Femur (tissue), 1 donor: ENCODE measurements around the gene NPHP4.
"Not testable (repeated sequence)": the region's sequence is repeated elsewhere in the genome, so short reads cannot be mapped to it uniquely, and the experiment has no call there.

Experiments
- DNase-seq: peaks from one replicate; pipeline ENCODE4 v3.0.0-alpha.2; 2017

Gene NPHP4

DNA sequence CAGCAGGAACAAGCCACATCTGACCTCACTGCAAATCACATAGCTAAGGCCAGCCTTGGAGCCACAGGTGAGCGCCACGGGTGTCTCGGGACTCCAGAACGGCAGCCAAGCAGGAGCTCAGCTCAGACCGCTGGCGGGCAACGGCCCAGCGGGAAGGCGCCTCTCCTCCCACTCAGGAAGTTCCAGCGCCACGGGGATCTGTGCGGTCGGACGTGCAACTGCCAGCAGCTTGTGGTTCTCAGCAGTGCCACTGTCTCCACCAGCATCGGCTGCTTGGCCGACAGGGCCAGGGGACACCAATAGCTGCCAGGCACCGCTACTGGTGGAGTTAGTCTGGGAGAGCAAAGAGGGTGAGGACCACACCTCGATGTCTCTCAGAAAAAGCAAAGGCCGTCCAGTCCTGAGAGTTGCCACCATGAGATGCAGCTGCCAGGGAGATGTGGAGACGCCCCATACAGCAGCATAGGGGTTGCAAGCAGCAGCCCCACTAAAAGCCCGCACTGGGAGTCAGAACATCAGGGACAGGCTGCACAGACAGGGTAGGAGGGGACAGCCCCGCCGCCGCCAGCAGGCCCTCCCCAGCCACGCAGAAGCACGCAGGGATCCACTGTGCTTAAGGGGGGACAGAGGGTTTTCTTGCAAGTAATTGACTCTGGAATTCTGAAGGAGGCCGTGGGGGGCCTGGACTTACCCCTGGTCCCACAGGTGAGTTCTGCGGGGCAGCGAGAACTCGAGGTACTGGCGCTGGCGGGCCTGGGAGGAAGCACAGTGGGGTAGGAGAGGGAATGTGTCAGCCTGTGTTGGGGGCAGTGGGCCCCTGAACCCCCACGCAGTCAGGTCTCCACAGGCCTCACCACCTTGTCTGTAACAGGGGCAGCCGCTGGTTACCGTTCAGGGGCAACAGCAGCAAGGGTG, 83.5 kb downstream of the NPHP4 start:
- no peak for DNase-seq

DNA sequence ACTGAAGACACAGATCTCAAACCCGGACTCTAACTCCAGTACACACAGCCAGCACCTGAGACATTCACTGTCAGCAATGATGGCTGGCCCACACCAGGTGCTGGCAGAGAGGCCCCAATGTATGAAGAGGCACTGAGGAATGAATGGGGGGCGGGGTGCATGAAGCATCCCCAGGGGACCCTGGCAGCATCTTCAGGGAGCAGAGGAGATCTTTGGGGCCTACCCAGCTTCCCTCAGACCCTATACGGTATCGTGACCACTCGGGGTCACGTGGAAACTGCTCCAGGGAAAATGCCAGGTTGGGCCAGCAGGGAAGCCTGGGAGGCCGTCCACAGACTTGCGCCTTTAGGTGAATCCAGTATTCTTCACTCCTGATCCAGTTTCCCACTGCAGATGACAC, 84.3 kb downstream of the NPHP4 start:
- DNase-seq, result no peak

DNA sequence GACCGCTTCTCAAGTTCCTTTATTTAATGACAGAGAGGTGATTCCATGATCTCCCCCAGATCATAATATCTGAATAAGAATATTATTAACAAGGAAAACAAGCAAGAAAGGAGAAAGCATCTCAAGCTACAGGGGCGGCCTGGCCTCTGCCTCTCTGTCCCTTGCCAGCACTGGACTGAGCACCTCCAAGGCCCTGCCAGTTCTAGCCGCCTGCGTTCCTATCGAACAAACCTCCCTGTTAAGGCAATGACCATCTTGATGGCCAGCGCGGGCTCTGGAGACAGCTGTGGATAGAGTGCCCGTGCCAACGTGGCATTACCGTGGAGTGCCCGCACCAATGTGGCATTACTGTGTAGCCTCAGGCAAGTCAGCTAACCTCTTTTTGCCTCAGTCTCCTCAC, 84.8 kb downstream of the NPHP4 start:
- DNase-seq, result no peak

DNA sequence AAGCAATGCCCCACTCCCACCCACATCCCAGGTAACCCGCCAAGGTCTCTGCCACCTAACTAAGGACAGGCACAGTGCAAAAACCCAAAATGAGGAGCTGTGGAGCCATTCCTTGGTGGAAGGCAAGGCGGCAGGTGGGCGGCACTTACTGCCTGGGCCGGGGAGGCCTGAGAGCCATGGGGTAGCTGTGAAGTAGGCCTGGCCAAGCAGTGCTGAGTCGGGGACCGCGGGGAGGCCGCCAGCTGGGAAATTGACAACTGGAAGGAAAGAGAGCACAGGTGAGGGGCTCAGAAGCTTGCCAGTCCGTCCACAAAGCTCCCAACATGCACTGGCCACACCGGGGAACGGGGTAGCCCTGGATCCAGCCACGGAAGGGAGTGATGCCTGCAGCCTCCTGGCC, 85.3 kb downstream of the NPHP4 start:
- no peak for DNase-seq

DNA sequence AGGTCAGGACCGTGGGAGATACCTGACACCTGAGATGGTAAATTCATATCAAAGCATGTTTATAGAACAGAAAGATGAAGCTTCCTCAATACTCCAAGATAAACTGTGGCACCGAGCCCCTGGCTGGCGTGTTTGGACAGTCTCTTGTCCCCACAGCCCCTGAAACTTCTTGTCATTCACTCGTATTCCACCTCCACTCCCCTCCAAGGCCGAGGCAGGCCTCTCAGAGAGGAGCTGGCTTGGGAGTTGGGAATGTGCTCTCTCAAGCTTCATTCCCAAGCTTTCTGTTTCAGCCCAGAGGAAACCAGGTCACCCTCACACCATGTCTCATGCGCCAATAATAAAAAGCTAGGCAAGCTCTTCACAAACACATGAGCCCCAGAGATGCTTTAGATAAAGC, 86.1 kb downstream of the NPHP4 start:
- no peak for DNase-seq

DNA sequence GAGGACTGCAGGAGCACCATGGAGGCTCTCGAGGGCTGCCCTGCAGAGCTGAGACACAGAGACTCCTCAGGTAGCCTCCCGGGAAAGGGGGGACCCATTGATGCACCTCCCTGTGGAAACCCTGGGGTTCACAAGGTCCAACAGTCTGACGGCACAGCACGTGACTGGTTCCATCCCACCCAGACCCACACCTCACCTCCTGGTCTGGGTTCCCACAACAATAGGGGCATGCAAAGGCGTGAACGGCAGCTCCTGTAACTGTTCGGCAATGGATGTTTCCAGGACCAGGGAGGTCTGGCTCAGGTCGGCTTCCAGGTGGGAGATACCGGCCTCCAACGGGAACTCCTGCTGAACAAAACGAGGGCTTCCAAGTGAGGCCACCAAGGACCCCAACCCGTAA, 86.8 kb downstream of the NPHP4 start:
- no peak for DNase-seq

DNA sequence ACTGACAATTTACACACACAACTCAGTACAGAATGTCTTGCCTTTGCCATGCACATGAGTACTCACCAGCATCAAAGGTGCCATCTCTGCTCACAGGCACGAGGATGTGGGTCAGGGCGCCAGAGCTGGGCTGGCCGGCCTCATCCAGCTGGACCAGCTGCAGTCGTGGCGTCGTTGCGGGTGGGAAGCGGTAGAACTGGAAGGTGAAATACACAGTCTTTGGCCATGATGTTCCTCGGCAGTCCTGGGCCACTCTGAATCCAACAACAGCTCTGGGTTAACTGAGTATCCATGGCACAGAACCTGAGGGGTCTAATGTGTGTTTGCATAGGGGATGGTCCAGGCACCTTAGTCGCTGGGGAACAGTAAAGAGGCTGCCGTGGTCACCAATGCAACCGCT, 87.7 kb downstream of the NPHP4 start:
- no peak for DNase-seq

DNA sequence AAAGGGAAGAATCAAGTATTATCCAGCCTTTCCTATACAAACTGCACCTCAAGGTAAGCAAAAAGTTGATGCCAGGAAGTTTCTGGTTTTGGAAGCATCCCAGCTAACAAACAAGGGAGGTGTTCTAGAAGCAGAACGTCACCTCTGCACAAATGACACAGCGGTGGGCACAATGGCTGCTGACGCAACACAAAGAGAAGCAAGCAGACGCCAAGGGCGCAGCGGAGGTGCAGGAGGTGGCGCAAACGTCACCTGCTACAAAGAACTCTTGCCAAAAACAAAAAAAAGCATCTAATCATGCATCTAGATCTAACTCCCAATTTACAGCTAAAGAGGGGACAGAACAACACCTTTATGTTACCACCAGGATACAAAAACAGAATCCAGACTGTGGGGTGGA, 88.5 kb downstream of the NPHP4 start:
- DNase-seq, result no peak

DNA sequence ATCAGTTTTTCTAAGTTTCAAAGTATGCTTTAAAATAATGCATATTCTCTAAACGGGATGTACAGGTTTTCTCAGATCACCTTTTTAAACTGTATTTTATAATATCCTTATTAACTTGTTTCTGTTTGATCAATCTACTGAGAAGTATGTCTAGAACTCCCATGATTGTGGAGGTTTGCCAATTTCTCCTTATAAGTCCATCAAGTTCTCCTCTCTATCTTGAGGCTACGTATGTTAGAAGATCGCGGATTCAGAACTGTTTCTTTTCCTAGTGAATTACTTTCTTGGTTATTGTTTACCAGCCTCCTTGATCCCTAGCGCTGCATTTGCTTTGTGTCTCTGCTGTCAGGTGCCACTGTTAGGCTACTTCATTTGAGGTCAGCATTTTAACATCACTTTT, 89.2 kb downstream of the NPHP4 start:
- no peak for DNase-seq

DNA sequence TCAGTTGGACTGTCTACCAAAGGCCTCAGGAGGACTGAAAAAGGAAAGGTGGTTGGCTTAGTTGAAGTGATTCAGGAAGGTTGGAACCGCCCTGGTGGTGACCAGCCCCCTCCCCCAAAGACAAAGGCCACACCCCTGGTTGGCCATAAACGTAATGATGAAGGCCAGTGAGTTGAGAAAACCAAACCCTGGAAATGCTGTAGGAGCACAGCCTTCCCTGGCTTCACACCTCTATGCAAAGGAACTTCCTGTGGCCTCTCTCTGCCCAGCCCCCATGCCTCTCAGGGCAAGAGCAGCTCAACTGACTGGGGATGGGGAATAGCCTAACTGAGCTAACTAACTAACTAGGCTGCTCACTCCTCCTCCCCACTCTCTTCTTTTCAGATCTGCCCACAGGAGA, 90.4 kb downstream of the NPHP4 start:
- DNase-seq, result no peak

DNA sequence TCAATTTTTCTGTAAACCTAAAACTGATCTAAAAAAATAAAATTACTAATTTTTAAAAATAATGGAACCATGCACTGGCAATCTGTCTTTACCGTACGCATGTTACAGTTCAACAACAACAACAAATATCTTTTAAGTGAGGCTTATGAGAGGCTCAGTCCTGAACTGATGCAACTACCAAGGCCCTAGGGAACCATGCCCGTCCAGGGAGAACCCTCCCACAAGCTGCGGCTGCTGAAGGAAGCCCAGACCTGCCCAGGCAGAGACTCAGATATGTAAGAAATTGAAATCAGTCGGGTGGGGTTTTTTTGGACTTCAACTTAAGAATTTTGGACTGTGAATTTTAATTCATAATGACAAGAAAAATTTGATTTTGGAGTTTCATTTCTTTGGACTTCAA, 91.1 kb downstream of the NPHP4 start:
- no peak for DNase-seq

DNA sequence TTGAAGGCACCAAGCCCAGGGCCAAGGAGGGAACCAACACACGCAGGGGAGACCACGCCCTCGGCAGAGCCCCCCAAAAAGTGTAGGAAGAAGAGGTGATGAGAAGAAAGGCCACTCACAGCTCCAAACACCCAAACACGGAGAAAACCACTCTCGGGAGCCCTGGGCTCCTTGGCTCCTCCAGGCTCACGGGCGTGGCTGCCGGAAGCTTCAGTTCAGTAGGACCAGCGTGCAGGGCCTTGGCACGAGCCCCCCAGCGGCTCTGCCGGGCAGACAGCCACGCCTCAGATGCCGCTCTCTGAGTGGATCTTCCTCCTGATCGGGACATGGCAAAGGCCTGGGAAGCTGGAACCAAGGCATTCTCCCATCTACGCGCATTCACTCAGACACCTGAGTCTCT, 94.0 kb downstream of the NPHP4 start:
- DNase-seq, result no peak

DNA sequence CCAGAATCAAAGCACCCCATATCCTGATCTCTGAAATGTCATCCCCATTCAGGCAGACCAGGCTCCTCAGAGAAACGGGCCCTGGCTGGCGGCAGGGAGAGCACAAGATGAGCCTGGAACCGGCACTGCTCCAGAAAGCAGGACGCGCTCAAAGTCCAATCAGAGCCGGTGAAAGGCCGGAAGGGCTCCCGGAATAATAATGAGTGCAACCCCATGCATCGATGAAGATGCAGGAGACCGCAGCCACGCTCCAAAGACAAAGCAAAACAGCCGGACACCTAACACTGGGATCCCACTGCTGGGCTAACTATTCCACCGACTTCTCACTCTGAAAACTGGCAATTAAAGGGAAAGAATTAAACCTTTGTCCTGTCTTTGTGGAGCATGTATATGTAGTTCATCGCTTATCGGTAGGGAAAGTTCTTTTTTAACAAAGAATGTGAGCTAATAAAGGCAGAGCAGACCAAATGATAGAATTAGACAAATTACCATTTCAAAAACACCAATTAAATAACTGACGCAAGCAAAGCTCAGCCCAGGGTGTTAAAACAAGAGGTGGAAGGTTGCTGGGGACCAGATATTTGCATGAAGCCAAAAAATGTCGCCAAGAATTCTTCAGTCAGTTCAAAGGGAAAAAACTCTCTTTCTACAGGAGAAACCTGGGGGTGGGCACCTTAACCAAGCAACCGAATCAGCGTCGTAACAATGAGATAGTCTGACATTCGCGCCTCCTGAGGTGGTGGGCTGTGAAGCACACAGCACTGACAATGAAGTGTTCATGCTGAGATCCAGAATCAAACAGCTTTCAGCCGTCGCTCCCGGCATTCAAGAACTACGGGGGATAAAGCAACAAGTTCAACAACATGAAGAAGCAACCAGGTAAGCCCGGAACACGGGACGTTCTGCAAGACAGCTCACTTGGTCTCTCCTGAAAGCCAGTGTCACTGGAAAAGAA, 95.2 kb downstream of the NPHP4 start:
- no peak for DNase-seq

DNA sequence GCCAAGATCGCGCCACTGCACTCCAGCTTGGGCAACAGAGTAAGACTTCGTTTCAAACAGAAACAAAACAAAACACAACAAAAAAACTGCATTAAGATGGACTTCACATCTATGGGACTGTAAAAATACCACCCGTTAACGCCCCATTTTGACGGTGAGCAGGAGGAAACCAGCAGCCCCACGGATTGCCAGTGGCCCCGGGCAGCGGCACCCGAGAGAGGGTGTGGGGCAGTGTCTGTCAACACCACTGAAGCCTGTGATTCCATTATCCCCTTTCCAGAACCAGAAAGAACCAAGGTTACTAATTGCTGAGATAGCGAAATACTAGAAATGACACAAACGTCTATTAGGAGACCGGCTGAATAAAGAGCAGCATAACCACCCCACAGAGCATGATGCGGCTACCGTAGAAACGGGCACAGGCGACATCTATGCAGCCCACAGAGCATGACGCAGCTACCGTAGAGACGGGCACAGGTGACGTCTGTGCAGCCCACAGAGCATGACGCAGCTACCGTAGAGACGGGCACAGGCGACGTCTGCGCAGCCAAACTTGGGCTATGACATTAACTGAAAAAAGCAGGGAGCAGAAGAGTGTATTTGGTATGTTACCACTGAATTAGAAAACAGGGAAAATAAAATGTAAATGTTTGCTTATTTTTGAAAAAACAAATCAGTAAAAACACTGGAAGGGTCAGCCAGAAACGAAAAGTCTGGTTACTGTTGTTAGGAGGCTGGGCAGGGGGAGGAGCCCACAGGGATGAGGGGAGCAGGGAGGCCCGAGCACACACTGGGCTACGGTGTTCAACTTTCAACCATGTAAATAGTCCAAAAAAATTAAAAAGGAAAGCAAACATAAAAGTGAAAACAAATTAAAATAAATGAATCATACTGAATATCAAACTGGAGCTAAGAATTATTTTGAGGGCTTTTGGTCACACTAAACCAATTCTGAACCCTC, 96.5 kb downstream of the NPHP4 start:
- DNase-seq, result no peak

DNA sequence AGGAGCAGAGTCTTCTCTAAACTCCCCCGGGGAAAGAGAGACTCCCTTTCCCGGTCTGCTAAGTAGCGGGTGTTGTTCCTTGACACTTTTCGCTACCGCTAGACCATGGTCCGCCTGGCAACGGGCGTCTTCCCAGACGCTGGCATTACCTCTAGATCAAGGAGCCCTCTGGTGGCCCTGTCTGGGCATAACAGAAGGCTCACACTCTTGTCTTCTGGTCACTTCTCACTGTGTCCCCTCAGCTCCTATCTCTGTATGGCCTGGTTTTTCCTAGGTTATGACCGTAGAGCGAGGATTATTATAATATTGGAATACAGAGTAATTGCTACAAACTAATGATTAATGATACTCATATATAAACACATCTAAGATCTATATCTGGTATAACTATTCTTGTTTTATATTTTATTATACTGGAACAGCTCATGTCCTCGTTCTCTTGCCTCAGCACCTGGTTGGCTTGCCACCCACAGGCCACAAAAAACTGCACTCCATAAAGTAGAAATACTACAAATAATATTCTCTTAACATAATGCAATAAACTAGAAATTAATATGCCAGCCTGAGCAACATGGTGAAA, 98.4 kb downstream of the NPHP4 start:
- not testable (repeated sequence) for DNase-seq

DNA sequence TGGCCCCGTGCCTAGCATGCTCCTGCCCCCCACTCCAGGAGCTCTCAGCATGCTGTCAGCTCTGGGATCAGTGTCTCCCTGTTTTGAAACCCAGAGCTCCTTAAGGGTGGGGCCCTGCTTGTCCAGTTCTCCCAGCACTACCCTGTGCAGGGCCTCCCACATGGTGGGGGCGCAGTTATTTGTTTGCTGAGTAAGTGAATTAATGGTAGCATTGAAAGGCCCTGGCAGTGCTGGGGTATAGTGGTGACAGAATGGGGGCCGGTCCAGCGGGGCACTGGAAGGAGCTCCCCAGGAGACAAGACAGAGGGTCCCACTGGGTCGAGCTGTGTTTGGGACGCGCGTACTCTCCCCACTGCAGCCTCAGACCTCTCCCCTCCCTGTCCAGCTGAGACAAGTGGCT, 99.9 kb downstream of the NPHP4 start:
- no peak for DNase-seq

DNA sequence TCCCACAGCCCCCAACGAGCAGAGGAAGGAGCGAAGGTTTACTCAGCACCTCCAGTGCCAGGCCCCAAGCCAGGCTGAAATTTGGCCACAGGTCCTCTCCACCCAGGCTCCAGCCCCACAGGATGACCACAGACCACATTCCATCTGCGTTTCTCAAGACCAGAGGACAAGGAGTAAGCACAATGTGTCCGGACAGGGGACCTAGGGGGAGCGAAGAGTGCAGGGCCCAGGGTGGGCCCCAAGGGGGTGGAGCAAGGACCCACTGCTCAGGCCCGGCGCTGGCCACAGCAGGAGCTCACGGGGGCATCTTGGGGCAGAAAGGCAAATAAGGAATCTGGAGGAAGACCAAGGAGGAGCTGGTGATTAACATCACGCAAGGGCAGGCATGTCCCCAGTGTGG, 100.5 kb downstream of the NPHP4 start:
- DNase-seq, result no peak

DNA sequence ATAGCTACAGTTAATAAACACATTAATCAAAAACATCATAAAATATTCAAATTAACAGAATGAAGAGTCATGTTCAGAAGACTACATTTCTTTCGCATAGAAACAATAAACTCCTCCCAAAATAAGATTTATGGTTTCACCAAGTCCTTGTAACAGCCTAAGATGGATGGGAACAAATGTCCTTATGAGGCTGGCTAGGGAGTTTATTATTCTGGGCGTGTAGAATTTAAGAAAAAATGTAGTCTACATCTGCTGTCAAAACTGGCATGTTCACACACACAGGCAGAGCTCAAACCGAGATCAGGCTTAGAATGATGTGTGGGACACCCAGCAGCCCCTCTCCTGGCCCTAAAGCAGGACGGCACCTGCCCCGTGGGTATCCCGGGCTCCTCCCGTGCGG, 101.1 kb downstream of the NPHP4 start:
- DNase-seq, result no peak

DNA sequence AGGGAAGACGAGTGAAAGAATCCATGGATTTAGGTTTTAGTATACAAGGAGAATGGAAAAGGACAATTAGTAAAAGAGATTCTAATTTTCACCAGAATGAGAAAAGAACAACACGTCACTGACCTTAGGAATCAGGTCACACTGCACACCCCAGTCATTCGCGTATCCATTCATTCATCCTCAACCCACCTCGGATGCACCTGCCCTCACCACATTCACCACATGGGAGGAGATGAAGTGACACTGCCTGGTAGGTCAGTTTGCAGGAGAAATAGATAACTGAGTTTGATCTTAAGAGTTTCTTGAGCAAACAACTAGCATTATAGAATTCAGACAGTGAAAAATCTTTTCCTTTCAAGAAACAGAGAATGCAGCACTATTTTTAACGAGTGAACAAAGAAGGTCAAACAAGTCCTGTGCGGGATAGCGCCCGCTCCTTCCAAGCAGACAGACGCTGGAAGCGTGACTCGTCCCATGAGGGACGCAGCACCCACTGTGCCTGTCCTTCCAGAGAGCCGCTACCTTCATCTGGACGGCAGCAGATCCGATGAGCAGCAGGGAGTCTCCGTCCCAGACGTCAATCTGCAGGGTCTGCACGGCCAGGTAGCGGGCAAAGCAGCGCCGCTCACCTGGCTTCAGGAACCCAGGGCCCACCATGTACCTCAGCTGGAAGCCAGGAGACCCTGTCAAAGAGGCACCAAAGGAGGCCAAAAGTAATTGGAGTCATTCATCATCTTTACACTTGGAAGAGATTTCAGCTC, 101.7 kb downstream of the NPHP4 start:
- DNase-seq, result no peak

DNA sequence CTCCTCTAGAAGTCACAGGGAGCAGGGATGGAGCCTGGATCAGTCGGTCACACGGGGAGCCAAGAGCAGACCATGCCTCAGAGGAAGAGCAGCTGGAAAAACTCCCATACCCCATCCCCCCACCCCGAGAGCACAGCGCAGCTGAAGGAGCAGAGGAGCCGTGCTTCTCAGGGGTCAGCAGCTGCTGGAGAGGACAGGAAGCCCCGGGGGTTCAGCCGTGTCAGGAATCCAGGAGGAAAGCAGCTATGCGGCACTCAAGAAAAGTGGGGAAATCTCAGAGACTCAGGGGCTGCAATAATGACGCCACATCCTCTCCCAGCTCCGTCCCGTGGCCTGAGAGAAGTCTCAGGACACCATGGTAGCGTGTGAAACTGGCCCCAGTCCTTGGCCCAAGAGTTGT, 102.3 kb downstream of the NPHP4 start:
- peak; percentile 63 for DNase-seq

DNA sequence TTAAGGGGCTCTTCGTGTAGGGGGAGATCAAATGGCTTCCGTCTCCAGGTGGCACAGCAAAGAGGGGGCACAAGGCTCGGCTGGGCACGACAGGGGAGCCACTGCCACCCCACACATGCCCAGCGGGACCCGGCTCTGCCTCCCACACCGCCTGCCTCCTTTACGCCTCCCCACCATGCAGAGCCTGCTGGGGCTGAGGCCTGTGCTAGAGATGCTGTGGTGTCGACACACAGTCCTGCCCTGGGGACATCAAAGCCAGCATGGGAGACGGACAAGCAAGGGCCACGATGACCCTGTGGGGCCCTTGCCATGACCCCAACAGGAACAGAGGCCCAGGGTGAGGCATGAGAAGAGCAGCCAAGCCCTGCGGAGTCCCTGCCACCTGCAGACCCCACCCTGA, 102.8 kb downstream of the NPHP4 start:
- DNase-seq, result no peak
